GM23338 (cell line): Measurements from ENCODE around the gene LAP3. TPM values are rescaled to one million over a fixed set of nuclear protein-coding genes. Genes with fewer than 3 reads are reported as not detected.

Experiments used
- ATAC-seq: fragments of 200-7000 bp; cut with Tn5 transposase; 3 replicates; pipeline ENCODE4 v1.9.1; 2020
- DNase-seq: peaks from one replicate; pipeline ENCODE4 v3.0.0-alpha.2; 2015; ENCODE audit warnings: low spot score
- H2AFZ ChIP-seq: fragments of 200-600 bp; sonication (generic); 2 replicates; pipeline ENCODE4 v1.8.0; 2016; ENCODE audit warnings: antibody characterized with exemption, mild to moderate bottlenecking, moderate library complexity
- H3F3A ChIP-seq: fragments of 200-600 bp; sonication (generic); replicated peaks from 2 replicates; pipeline ENCODE4 v1.8.0; 2017; ENCODE audit warnings: antibody characterized with exemption, mixed run types, low read depth
- H3K27ac ChIP-seq: fragments of 200-600 bp; sonication (generic); 2 replicates; pipeline ENCODE4 v1.6.1; 2016; ENCODE audit warnings: low read depth
- H3K27me3 ChIP-seq: fragments of 200-600 bp; sonication (generic); 2 replicates; pipeline ENCODE4 v1.8.0; 2016; ENCODE audit warnings: mild to moderate bottlenecking, mixed run types, moderate library complexity; ENCODE audit not compliant: insufficient read depth
- H3K36me3 ChIP-seq: fragments of 200-600 bp; sonication (generic); 2 replicates; pipeline ENCODE4 v1.8.0; 2016; ENCODE audit warnings: mild to moderate bottlenecking; ENCODE audit not compliant: insufficient read depth
- H3K4me1 ChIP-seq: fragments of 200-600 bp; sonication (generic); 2 replicates; pipeline ENCODE4 v1.8.0; 2016; ENCODE audit warnings: mild to moderate bottlenecking, moderate library complexity; ENCODE audit not compliant: insufficient read depth
- H3K4me2 ChIP-seq: fragments of 200-600 bp; sonication (generic); 2 replicates; pipeline ENCODE4 v1.7.1; 2017; ENCODE audit warnings: mixed run types
- H3K4me3 ChIP-seq: fragments of 200-600 bp; sonication (generic); 2 replicates; pipeline ENCODE4 v1.6.1; 2016; ENCODE audit warnings: mixed run types
- H3K79me2 ChIP-seq: fragments of 200-600 bp; sonication (generic); replicated peaks from 2 replicates; pipeline ENCODE4 v1.8.0; 2017; ENCODE audit warnings: mild to moderate bottlenecking; ENCODE audit not compliant: insufficient read depth
- H3K9me2 ChIP-seq: fragments of 200-600 bp; sonication (generic); 2 replicates; pipeline ENCODE4 v1.8.0; 2017; ENCODE audit not compliant: insufficient read depth
- H4K20me1 ChIP-seq: fragments of 200-600 bp; sonication (generic); replicated peaks from 2 replicates; pipeline ENCODE4 v1.8.0; 2017; ENCODE audit warnings: mild to moderate bottlenecking; ENCODE audit not compliant: insufficient read depth
- H3K27ac Mint-ChIP-seq: 2 replicates; pipeline ENCODE4 v1.8.0; 2020; ENCODE audit warnings: inconsistent platforms, mild to moderate bottlenecking, moderate library complexity, mixed read lengths
- H3K27me3 Mint-ChIP-seq: 3 replicates; pipeline ENCODE4 v1.8.0; 2022; ENCODE audit warnings: low read depth, mild to moderate bottlenecking, moderate library complexity, mixed read lengths, inconsistent platforms; ENCODE audit not compliant: insufficient read depth, poor library complexity
- H3K36me3 Mint-ChIP-seq: 3 replicates; pipeline ENCODE4 v1.8.0; 2021; ENCODE audit warnings: low read depth, mild to moderate bottlenecking, inconsistent platforms, moderate library complexity, mixed read lengths
- H3K4me1 Mint-ChIP-seq: 3 replicates; pipeline ENCODE4 v1.8.0; 2020; ENCODE audit warnings: mild to moderate bottlenecking, inconsistent platforms, mixed read lengths
- H3K4me3 Mint-ChIP-seq: 3 replicates; pipeline ENCODE4 v1.8.0; 2021; ENCODE audit warnings: moderate library complexity, mild to moderate bottlenecking, inconsistent platforms, mixed read lengths
- H3K9me3 Mint-ChIP-seq: 3 replicates; pipeline ENCODE4 v1.8.0; 2020; ENCODE audit warnings: moderate library complexity, mild to moderate bottlenecking, inconsistent platforms, mixed read lengths
- EZH2 ChIP-seq: fragments of 200-600 bp; sonication (generic); IDR thresholded peaks from one replicate; pipeline ENCODE4 v1.8.0; 2017; ENCODE audit warnings: antibody characterized with exemption, mild to moderate bottlenecking, low read depth; ENCODE audit not compliant: unreplicated experiment
- NANOG ChIP-seq: IDR thresholded peaks from 2 replicates; pipeline ENCODE4 v1.6.1; 2016; ENCODE audit warnings: antibody characterized with exemption, borderline replicate concordance
- polyA plus RNA-seq: library from polyadenylated mRNA; unstranded; fragments of >200 nt; fragmentation: Nextera tagmentation; extraction: Ambion mirVana; gene quantifications from 2 replicates; pipeline ENCODE4 v1.2.1, GENCODE V29; 2016
- total RNA-seq: library from RNA; depleted of rRNA; stranded (reverse); fragments of >200 nt; shearing (Covaris generic); gene quantifications from 2 replicates; pipeline ENCODE4 v1.2.3, GENCODE V29; 2014
- TF ChIP-seq, protein P1 (sequence below): IDR thresholded peaks from one replicate; pipeline ENCODE4 v1.6.1; 2018; ENCODE audit warnings: antibody characterized with exemption; ENCODE audit not compliant: unreplicated experiment
- TF ChIP-seq, protein P2 (sequence below), 2 experiments: fragments of 200-600 bp in 1 of 2; sonication (generic) in 1 of 2; conservative IDR thresholded peaks; 2 replicates each; pipeline versions ENCODE4 v1.5.1 to v1.6.1; 2016 to 2017; ENCODE audit warnings: antibody characterized with exemption in 2 of 2, low read depth in 2 of 2, mild to moderate bottlenecking in 2 of 2, moderate library complexity in 1 of 2

LAP3 gene
- total and polyA plus RNA-seq, 2 experiments from 2014 or later = 28.6 to 63.6 TPM

- no peak overlapping the region for H2AFZ ChIP-seq
- no peak overlapping the region for H3K4me3 ChIP-seq
- Mint-ChIP-seq H3K27me3 (peaks cover 11% of the 10 kb centered on the region), H3K36me3 (peaks cover 11% of the 10 kb centered on the region), H3K27ac (no peak overlapping the region), H3K4me3 (no peak overlapping the region), H3K9me3 (peaks cover 26% of the 10 kb centered on the region), H3K4me1 (no peaks in the 10 kb centered on the region)
- peaks cover 6% of the 10 kb centered on the region; the same call in 1 of the 2 replicates for H3K27me3 ChIP-seq
- H4K20me1 ChIP-seq = no peaks in the 10 kb centered on the region
- DNase-seq (no peak), ATAC-seq (no peak)
- no peaks in the 10 kb centered on the region for H3F3A ChIP-seq
- no peaks in the 10 kb centered on the region for H3K36me3 ChIP-seq
- TF ChIP-seq, protein P1, sequence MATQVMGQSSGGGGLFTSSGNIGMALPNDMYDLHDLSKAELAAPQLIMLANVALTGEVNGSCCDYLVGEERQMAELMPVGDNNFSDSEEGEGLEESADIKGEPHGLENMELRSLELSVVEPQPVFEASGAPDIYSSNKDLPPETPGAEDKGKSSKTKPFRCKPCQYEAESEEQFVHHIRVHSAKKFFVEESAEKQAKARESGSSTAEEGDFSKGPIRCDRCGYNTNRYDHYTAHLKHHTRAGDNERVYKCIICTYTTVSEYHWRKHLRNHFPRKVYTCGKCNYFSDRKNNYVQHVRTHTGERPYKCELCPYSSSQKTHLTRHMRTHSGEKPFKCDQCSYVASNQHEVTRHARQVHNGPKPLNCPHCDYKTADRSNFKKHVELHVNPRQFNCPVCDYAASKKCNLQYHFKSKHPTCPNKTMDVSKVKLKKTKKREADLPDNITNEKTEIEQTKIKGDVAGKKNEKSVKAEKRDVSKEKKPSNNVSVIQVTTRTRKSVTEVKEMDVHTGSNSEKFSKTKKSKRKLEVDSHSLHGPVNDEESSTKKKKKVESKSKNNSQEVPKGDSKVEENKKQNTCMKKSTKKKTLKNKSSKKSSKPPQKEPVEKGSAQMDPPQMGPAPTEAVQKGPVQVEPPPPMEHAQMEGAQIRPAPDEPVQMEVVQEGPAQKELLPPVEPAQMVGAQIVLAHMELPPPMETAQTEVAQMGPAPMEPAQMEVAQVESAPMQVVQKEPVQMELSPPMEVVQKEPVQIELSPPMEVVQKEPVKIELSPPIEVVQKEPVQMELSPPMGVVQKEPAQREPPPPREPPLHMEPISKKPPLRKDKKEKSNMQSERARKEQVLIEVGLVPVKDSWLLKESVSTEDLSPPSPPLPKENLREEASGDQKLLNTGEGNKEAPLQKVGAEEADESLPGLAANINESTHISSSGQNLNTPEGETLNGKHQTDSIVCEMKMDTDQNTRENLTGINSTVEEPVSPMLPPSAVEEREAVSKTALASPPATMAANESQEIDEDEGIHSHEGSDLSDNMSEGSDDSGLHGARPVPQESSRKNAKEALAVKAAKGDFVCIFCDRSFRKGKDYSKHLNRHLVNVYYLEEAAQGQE = no peak
- H3K4me1 ChIP-seq = no peaks in the 10 kb centered on the region
- H3K4me2 ChIP-seq = no peak overlapping the region
- H3K27ac ChIP-seq = no peak overlapping the region
- H3K9me2 ChIP-seq = no peaks in the 10 kb centered on the region
- H3K79me2 ChIP-seq = no peaks in the 10 kb centered on the region
These were observed 70.3 kb downstream of the LAP3 start for GRCh38 chr4:17647176-17647806.

- peak; percentile 30 for DNase-seq
- Mint-ChIP-seq H3K4me1 (no peaks in the 10 kb centered on the region), H3K9me3 (peaks cover 22% of the 10 kb centered on the region; the same call in 1 of the 3 replicates), H3K27ac (no peak overlapping the region), H3K36me3 (peaks cover 7% of the 10 kb centered on the region; the same call in 2 of the 3 replicates), H3K4me3 (no peak overlapping the region), H3K27me3 (peaks cover 7% of the 10 kb centered on the region)
- Histone ChIP-seq H3K79me2 (no peaks in the 10 kb centered on the region), H3K4me3 (no peak overlapping the region), H3K9me2 (no peaks in the 10 kb centered on the region), H3K4me1 (no peaks in the 10 kb centered on the region), H3K36me3 (no peaks in the 10 kb centered on the region), H3K27ac (no peak overlapping the region), H4K20me1 (no peaks in the 10 kb centered on the region), H2AFZ (no peak overlapping the region), H3F3A (no peaks in the 10 kb centered on the region), H3K27me3 (peaks cover under 1% of the 10 kb centered on the region; the same call in 1 of the 2 replicates), H3K4me2 (no peak overlapping the region)
- TF ChIP-seq, protein P2, sequence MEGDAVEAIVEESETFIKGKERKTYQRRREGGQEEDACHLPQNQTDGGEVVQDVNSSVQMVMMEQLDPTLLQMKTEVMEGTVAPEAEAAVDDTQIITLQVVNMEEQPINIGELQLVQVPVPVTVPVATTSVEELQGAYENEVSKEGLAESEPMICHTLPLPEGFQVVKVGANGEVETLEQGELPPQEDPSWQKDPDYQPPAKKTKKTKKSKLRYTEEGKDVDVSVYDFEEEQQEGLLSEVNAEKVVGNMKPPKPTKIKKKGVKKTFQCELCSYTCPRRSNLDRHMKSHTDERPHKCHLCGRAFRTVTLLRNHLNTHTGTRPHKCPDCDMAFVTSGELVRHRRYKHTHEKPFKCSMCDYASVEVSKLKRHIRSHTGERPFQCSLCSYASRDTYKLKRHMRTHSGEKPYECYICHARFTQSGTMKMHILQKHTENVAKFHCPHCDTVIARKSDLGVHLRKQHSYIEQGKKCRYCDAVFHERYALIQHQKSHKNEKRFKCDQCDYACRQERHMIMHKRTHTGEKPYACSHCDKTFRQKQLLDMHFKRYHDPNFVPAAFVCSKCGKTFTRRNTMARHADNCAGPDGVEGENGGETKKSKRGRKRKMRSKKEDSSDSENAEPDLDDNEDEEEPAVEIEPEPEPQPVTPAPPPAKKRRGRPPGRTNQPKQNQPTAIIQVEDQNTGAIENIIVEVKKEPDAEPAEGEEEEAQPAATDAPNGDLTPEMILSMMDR (conservative IDR thresholded peaks at IDR 0.05; ENCODE audit: low read depth in 2 of 2) = peak; percentile 43 to 53
- TF ChIP-seq EZH2 = no peak
- no peak for TF ChIP-seq NANOG
- peak; percentile 66 for ATAC-seq
These were observed 70.9 kb downstream of the LAP3 start for GRCh38 chr4:17647927-17648326.
